Urinary bladder (tissue), 4 donors: ENCODE data around the gene CYP26B1. TPM values are rescaled to one million over a fixed set of nuclear protein-coding genes. Genes with fewer than 3 reads are reported as not detected.

Experiments
- DNase-seq: peaks from one replicate; pipeline ENCODE4 v3.0.0-alpha.2; 2015; ENCODE audit errors: extremely low spot score
- H3K27ac ChIP-seq: one replicate; pipeline ENCODE4 v1.5.1; 2013; ENCODE audit warnings: low read depth, mild to moderate bottlenecking, moderate library complexity
- H3K36me3 ChIP-seq: one replicate; pipeline ENCODE4 v1.6.1; 2013; ENCODE audit warnings: mild to moderate bottlenecking, moderate library complexity; ENCODE audit not compliant: insufficient read depth
- H3K4me1 ChIP-seq: one replicate; pipeline ENCODE4 v1.6.1; 2013; ENCODE audit warnings: mild to moderate bottlenecking, moderate library complexity; ENCODE audit not compliant: insufficient read depth
- H3K4me3 ChIP-seq: one replicate; pipeline ENCODE4 v1.5.1; 2013; ENCODE audit warnings: low read depth, low read length
- WGBS: extraction: QIAGEN DNeasy Blood & Tissue Kit; methylation state at CpG from one replicate; pipeline ENCODE4 v1.1.7; 2013; 5-methylcytosine and 5-hydroxymethylcytosine counted together
- polyA plus RNA-seq: library from polyadenylated mRNA; stranded (reverse); fragments of 200-250 nt; gene quantifications from one replicate; pipeline ENCODE4 v1.2.3, GENCODE V29; 2013
- total RNA-seq: library from RNA; depleted of rRNA; stranded (reverse); fragments of >200 nt; gene quantifications from one replicate; pipeline ENCODE4 v1.2.3, GENCODE V29; 2014
- donor health status: healthy with polysubstance abuse.
- donor health status: healthy.

The CYP26B1 gene
- total and polyA plus RNA-seq, 2 donors, result 4.7 to 6.1 TPM

- H3K27ac ChIP-seq, result no peak overlapping the region
- 93% methylated on average over 19 of the region's 19 CpGs for WGBS
- no peak overlapping the region for H3K4me3 ChIP-seq
- no peaks in the 10 kb centered on the region for H3K36me3 ChIP-seq
- H3K4me1 ChIP-seq, result no peaks in the 10 kb centered on the region
- no peak for DNase-seq
Observed at GRCh38 chr2:72134997-72135800, 12.5 kb downstream of the CYP26B1 start.

- WGBS, result 92% methylated on average over 10 of the region's 10 CpGs
- H3K4me3 ChIP-seq, result no peak overlapping the region
- H3K36me3 ChIP-seq, result no peaks in the 10 kb centered on the region
- DNase-seq, result no peak
- no peaks in the 10 kb centered on the region for H3K4me1 ChIP-seq
- H3K27ac ChIP-seq, result no peak overlapping the region
Observed at GRCh38 chr2:72134408-72134996, 13.2 kb downstream of the CYP26B1 start.

DNA sequence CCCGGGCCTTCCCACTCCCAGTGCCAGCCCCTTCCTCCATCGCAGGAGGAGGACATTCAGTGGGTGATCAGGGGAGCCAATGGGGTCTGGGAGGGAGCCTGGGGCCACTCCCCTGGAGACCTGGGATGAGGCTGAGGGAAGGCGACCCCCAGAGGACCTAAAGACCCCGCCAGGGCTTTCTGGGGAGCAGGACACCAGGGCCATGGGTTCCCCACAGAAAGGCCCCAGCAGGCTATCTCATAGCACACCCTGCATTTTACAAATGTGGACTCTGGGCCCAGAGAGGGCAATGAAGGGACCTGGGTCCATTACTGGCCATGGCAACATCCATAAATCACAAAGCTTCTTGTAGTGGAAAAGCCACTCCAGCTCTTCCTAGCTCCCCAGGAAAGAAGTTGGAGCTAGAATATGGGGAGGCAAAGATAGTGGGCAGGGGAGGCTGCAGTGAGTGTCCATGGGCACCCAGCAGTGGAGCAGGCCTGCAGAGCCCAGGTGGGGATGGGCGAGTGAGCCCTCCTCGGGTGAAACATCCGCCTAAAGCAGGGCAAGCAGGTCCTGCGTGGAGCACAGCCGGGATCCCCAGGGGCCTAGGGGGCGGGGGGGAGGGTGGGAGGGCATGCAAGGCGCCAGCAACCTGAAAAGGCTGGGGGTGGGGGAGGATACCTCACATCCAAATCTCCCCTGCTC lies 13.8 kb downstream of the CYP26B1 start:
- 91% methylated on average over 11 of the region's 11 CpGs for WGBS
- Histone ChIP-seq H3K4me1 (no peaks in the 10 kb centered on the region), H3K4me3 (no peak overlapping the region), H3K27ac (no peak overlapping the region), H3K36me3 (no peaks in the 10 kb centered on the region)
- no peak for DNase-seq

DNA sequence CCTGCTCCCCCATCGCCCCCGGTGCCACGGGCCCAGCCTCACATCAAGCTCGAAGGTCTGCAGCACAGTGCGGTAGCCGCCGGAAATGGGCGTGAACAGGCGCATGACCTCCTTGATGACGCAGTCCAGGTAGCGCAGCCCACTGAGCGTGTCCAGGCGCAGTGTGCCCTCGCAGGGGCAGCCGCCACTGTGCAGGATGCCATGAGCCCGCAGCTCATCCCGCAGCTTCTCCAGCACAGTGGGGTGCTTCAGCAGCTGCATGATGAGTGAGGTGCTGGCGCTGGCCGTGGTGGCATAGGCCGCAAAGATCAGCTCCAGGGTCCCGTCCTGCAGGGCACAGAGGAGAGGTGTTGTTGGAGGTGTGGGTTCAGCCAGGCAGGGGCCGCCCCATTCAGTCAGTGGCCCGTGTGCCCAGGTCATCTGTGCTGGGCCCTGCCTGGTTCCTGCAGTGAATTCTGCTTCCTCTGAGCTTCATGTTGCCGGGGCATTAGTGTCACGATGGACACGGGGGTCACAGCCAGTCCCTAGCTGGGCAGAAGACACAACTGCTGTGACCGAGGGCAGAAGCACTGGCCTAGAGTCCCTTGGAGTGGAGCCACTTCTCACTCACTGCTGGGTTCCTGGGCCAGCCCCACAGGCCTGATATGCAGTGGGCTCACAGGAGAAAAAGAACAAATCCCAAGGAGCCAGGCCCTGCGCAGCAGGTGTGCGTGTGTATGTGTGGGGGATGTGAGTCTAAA lies 14.5 kb downstream of the CYP26B1 start:
- Histone ChIP-seq H3K27ac (no peak overlapping the region), H3K36me3 (no peaks in the 10 kb centered on the region), H3K4me3 (no peak overlapping the region), H3K4me1 (no peaks in the 10 kb centered on the region)
- no peak for DNase-seq
- WGBS, result 96% methylated on average over 29 of the region's 29 CpGs

DNA sequence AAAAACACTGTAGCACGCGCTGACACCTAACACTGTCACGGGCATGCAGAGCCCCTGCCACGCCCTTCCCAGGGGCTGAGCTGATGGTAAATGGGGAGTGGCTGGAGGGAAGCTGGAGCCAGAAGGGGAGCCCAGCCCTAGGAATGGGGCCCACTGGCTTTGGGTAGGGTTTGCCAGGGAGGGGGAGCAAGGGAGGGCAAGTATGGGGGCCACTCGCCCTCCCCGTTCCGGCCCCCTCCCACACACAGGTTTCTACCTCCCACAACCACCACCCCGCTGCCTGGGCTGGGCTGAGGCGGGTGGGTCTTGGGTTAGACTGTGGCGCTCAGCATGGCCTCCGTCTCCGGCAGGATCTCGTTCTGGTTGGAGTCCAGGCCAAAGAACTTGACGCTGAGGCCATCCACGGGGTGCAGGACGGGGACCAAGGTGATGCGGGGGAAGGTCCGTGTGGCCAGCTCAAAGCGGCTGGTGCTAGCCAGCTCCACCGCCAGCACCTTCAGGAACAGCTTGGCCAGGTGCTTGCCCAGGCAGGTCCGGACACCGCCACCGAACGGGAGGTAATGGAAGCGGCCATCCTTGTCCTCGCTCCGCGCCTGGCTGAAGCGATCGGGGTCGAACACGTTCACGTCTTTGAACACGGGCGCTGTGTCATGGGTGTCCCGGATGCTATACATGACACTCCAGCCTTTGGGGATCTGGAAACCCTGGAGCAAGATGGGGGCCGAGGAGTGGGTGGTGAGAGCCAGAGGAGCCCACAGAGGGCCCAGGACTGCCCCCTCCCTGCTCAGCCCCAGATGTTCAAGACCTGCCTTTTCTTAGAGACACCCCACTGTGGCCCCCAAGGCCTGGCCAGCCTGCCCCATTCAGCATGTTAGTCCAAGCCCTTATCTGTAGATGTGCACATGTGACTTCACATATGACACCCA lies 15.5 kb downstream of the CYP26B1 start:
- Histone ChIP-seq H3K4me3 (no peak overlapping the region), H3K27ac (no peak overlapping the region), H3K36me3 (no peaks in the 10 kb centered on the region), H3K4me1 (no peaks in the 10 kb centered on the region)
- DNase-seq, result no peak
- WGBS, result 95% methylated on average over 37 of the region's 37 CpGs

DNA sequence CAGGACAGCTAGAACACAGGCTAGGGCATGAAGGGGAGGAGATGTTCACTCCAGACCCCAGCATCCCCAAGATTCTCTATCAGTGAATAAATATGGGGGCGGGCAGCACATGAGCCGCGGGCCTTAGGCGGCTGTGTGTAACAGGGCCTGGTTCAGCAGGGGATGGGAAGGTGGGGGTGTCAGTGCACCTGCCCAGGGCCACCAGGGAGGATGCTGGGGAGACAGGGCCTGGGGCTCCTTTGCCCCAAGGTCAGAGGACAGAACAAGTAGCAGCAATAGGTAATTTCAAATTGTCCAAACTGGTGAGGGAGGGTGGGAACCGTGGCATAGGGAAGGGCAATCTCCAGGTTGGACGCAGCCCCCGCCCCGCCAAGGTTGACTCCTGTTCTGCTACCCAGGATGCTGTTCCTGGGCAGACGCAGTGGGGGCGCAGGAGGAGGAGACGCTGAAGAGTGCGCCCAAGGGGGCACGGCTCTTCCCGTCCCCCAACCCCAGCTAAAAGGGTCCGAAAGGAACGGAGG lies 16.2 kb downstream of the CYP26B1 start:
- Histone ChIP-seq H3K4me3 (no peak overlapping the region), H3K27ac (no peak overlapping the region), H3K36me3 (no peaks in the 10 kb centered on the region), H3K4me1 (no peaks in the 10 kb centered on the region)
- 96% methylated on average over 16 of the region's 16 CpGs for WGBS
- no peak for DNase-seq

DNA sequence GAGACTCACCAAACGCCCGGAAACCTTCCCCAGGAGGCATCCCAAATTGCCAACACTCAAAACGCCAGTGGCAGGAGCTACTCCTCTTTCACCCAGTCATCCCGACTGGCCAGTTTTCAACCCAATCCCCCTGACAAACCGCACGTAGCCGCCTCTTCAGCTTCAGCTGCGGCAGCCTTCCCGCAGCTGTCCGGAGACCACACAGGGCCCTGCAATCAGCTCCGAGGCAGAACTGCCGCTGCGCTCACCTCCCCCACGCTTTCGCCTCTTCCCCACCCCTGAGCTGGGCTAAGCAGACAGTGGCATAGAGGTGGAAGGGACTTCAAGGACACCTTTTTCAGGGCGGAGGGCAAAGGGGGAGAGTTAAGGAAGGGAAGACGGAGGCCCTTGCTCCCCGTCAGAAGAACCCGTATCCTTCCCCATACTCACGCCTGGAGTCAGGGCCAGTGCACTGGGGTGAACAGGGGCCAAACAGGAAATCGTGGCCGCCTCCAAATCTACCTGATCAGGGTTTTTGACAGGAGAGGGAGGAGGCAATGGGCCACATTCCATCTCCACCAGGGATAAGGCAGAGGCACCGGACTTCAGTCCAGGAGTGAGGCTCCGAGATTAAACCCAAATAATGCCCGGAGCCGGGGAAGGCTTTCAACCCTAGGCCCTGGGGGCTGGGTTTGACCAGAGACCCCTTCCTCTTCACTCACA lies 16.9 kb downstream of the CYP26B1 start:
- no peaks in the 10 kb centered on the region for H3K4me1 ChIP-seq
- no peaks in the 10 kb centered on the region for H3K36me3 ChIP-seq
- WGBS, result 64% methylated on average over 26 of the region's 26 CpGs
- DNase-seq, result no peak
- no peak overlapping the region for H3K4me3 ChIP-seq
- H3K27ac ChIP-seq, result no peak overlapping the region

- WGBS, result 81% methylated on average over 9 of the region's 9 CpGs
- Histone ChIP-seq H3K4me1 (no peaks in the 10 kb centered on the region), H3K36me3 (no peaks in the 10 kb centered on the region), H3K4me3 (no peak overlapping the region), H3K27ac (no peak overlapping the region)
- no peak for DNase-seq
Observed at GRCh38 chr2:72129681-72130340, 17.9 kb downstream of the CYP26B1 start.

DNA sequence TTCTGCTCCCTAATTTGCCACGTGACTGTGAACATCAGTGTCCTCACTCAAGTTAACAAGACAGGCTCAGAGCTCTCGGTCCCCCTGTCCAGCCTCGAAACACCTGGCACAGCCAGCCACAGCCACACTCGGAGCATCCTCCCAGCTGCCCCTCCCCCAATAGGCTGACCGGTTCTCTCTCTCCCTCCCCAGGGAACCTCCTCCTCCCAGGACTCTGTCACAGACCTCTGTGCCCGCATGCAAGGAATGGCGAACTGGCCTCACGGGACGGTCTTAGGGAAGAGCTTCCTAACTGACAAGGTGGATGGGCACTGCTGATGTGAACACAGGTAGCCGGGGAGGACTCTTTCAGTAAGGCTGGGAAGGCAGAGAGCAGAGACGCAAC lies 18.8 kb downstream of the CYP26B1 start:
- DNase-seq, result no peak
- Histone ChIP-seq H3K27ac (no peak overlapping the region), H3K36me3 (no peaks in the 10 kb centered on the region), H3K4me3 (no peak overlapping the region), H3K4me1 (no peaks in the 10 kb centered on the region)
- whole genome bisulfite sequencing, result 85% methylated on average over 11 of the region's 11 CpGs

GRCh38 chr2:72128059-72128842 lies 19.4 kb downstream of the CYP26B1 start:
- no peaks in the 10 kb centered on the region for H3K36me3 ChIP-seq
- H3K4me1 ChIP-seq, result no peaks in the 10 kb centered on the region
- H3K4me3 ChIP-seq, result no peak overlapping the region
- no peak overlapping the region for H3K27ac ChIP-seq
- no peak for DNase-seq
- 88% methylated on average over 24 of the region's 24 CpGs for WGBS

- no peak for DNase-seq
- no peak overlapping the region for H3K27ac ChIP-seq
- H3K4me1 ChIP-seq, result no peaks in the 10 kb centered on the region
- WGBS, result 86% methylated on average over 21 of the region's 21 CpGs
- H3K4me3 ChIP-seq, result no peak overlapping the region
- H3K36me3 ChIP-seq, result no peaks in the 10 kb centered on the region
Observed at GRCh38 chr2:72127401-72128058, 20.1 kb downstream of the CYP26B1 start.
